ENCODE measurements around the gene MBD5.

DNA sequence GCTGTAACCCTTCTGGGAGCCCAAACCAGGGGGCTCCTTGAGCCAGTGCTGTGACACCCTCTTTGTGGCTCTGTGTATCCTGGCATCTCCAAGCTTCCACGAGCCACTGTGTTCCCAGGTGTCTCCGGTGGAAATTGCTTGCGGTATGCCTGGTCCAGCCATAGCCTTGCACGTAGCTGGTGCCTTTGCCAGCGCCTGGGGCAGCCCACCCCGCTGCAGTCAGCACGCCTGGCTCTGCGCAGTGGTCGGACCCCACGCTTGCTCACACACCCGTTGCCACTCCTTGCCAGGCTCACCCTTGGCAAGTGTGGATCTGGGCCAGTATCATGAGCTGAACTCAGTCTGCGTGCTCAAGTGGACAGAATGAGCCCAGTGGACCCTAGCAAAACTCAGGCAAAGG lies 152.3 kb downstream of the MBD5 start:
- TF ChIP-seq, protein P1, sequence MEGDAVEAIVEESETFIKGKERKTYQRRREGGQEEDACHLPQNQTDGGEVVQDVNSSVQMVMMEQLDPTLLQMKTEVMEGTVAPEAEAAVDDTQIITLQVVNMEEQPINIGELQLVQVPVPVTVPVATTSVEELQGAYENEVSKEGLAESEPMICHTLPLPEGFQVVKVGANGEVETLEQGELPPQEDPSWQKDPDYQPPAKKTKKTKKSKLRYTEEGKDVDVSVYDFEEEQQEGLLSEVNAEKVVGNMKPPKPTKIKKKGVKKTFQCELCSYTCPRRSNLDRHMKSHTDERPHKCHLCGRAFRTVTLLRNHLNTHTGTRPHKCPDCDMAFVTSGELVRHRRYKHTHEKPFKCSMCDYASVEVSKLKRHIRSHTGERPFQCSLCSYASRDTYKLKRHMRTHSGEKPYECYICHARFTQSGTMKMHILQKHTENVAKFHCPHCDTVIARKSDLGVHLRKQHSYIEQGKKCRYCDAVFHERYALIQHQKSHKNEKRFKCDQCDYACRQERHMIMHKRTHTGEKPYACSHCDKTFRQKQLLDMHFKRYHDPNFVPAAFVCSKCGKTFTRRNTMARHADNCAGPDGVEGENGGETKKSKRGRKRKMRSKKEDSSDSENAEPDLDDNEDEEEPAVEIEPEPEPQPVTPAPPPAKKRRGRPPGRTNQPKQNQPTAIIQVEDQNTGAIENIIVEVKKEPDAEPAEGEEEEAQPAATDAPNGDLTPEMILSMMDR (conservative IDR thresholded peaks at IDR 0.05; ENCODE audit: low read depth, low read length), result no peak
- TF ChIP-seq EZH2 (IDR thresholded peaks at IDR 0.05; ENCODE audit: low read length, unreplicated experiment) (no peak), EZH2phosphoT487 (IDR thresholded peaks at IDR 0.05; ENCODE audit: borderline replicate concordance, low read length) (no peak)
